Measurements from ENCODE around the gene POMT2.
"Not testable (repeated sequence)": the region's sequence is repeated elsewhere in the genome, so short reads cannot be mapped to it uniquely, and the experiment has no call there.

Gene POMT2, protein sequence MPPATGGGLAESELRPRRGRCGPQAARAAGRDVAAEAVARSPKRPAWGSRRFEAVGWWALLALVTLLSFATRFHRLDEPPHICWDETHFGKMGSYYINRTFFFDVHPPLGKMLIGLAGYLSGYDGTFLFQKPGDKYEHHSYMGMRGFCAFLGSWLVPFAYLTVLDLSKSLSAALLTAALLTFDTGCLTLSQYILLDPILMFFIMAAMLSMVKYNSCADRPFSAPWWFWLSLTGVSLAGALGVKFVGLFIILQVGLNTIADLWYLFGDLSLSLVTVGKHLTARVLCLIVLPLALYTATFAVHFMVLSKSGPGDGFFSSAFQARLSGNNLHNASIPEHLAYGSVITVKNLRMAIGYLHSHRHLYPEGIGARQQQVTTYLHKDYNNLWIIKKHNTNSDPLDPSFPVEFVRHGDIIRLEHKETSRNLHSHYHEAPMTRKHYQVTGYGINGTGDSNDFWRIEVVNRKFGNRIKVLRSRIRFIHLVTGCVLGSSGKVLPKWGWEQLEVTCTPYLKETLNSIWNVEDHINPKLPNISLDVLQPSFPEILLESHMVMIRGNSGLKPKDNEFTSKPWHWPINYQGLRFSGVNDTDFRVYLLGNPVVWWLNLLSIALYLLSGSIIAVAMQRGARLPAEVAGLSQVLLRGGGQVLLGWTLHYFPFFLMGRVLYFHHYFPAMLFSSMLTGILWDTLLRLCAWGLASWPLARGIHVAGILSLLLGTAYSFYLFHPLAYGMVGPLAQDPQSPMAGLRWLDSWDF

DNA sequence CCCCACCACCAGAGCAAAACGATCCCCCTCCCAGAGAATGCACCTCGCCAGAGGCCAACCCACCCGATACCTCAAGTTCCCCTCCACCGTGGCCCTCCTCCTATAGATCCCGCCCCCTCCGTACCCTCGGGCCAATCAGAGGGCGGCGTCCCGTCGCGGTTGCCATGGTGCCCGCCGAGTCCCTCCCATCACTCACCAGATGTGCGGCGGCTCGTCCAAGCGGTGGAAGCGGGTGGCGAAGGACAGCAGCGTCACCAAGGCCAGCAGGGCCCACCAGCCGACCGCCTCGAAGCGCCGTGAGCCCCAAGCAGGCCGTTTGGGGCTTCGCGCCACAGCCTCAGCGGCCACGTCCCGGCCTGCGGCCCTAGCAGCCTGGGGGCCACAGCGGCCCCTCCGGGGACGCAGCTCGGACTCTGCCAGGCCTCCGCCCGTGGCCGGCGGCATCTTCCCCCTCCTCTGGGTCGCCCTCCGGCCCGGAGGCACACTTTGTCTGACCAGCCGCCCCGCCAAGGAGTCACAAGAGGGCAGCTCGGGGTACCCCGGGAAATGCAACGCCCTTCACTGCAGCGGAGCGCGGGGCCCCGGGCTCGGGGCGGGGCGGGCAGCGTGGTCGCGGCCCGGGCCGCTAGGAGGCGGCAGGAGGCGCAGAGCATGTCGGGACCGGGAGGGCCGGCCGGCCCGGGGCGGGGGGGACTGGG lies at the start of gene POMT2:
TSS of gene POMT2 (minus strand) at position 646 of the 698 bp plus-strand sequence. CDS start at position 444, 202 bp downstream.
- DNase-seq: peak; percentile 88

DNA sequence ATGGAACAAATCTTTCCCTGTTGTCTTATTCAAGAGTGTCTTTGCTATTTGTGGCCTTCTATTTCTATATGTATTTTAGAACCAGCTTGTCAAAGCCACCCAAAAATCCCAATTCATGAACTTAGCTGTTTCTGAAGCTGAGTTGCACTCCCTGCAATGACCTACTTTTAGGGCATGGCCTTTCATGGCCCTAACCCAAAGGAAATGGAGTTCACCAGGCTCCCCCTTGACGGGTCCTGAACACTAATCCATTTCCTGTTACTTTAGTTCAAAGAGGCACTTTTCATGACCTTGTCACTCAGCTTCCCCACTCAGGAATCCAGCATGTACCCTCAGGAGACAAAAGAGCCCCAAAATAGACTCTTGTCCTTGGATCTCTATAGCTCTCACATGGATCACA lies 48.6 kb upstream of the POMT2 start:
- no peak for DNase-seq

DNA sequence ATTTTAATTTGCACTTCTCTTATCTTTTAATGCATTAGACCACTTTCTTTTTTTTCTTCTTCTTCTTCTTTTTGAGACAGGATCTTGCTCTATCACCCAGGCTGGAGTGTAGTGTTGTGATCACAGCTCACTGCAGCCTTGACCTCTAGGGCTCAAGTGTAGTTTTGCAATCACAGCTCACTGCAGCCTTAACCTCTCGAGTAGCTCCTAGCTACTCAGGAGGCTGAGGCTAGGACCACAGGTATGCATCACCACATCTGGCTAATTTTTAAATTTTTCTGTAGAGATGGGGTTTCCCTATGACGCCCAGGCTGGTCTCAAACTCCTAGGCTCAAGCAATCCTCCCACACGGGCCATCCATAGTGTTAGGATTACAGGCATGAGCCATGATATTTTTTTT lies 43.5 kb upstream of the POMT2 start:
- DNase-seq: no peak

DNA sequence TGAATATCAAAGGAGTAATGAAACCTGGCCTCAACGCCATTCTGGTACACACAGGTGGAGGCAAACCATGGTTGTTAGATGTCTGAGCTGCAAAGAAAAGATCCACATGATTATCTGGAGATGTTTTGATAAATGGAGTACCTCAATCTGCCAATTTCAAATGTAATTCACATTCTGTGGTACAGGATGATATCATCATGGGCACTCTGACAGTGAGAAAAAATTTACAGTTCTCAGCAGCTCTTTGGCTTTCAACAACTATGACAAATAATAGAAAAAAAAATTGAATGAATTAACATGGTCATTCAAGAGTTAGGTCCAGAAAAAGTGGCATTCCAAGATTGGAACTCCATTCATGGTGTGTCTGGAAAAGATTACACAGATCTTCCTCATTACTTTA lies 38.9 kb upstream of the POMT2 start:
- DNase-seq: no peak

DNA sequence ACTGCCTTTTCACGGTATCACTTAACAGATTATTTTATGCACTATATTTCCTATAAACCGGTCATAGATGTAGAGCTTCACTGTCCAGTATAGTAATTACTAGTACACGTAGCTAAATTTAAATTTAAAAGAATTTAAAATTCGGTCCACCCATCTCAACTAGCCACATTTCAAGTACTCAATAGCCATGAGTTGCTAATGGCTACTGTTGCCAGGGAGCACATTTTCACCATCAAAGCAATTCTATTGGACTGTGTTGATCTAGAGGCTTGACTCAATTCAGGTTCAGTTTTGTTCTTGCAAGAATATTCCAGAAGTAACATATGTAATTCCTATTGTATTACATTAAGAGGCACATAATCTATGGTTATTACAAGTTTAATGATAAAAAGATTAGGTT lies 36.2 kb upstream of the POMT2 start:
- no peak for DNase-seq

DNA sequence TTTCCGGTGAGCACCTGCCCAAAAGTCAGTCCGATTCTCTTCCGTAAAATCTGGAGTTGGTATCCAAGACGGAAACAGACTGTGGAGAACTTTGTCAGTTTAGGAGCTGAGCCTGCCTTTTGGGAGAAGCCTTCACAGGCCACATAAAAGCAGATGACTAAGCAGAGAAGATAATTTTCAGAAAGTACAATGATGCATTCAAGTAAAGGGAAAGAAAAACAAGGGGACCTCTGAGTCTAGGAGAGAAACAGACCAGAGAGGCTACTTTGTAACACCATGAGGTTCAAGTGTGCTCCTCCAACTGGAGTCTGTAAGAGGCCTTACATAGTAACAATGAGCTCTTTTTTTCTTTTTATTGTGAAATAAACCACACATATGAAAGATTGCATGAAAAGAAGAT lies 35.1 kb upstream of the POMT2 start:
- no peak for DNase-seq

DNA sequence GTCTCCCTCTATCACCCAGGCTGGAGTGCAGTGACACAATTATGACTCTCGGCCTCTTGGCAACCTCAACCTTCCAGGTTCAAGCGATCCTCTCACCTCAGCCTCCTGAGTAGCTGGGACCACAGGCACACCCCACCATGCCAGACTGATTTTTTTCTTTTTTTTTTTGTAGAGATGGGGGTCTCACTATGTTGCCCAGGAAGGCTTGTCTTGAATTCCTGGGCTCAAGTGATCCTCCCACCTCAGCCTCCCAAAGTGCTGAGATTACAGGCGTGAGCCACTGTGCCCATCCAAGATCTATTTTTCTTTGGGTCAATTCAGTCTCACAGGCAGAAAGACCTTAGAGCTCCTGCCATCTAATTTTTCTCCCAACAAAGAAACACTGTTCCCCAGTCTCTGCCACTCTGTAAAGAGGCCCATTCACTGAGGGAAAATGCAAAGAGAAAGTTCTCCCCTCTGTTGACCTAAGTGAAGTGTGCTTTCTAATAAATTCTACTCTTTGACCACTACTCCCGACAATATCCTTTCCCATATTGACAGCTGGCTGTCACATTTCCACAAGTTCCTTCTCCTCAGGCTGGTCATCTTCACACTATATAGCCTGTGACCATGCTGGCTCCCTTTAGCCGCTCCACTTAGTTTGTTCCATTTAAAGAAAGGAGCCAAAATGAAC lies 32.9 kb upstream of the POMT2 start:
- no peak for DNase-seq

DNA sequence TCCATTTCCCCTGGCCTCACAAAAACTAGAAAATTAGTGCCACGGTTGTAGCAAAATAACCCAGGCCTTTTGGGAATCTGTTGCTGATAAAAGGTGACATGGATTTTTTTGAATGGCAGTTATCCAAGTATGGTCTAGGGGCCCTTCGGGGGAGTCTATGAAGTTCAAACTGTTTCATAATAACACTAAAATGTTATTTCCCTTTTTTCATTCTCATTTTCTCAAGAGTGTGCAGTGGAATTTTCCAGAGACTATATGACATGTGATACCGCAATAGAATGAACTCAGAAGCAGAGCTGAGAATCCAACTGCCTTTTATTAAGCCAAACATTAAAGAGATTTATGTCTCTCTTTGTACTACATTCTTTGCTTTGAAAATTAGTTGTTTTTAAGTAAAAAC lies 27.1 kb upstream of the POMT2 start:
- DNase-seq: no peak

DNA sequence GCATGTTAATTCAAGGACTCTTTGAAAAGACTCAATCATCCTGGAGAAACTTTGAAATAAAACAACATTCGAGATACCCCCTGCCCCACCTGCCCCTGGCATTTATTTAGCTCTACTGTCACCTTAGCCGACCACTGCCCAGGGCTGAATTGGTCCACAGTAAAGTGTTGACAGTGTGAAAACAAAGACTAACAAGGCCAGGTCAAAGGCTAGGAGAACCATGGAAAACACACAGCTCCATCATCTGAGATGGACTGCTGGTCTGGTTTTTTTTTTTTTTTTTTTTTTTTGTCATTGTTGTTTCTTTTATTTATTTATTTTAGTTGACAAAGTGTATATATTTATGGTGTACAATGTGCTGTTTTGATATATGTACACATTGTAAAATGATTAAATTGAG lies 25.8 kb upstream of the POMT2 start:
- no peak for DNase-seq

DNA sequence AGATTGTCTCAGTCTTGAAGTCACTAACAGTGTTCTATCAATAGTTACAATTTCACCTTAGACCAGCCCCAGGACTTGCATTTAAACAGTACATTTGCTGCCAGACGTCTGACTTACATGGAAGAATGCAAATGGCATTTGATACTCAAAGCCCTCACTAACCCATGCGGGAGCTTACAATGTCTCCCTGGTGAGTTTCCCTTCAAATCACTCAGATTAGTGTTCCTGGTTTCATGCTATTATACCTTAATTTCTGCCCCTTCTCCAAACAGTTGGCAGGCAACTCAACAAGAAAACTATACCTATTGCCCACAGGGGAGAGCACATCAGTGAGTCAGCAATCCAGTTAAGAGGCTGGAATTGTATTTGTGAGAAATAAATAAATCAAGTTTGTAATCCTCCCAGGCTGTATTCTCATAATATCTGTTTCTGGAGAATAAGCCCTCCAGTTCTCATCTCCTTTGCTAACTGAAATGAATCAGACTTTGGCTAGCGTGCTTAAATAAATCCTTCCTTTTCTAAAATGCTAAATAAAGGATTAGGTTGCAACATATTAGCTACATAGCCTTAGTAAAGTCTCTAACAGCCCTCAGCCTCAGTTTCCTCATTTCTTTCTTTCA lies 23.8 kb upstream of the POMT2 start:
- DNase-seq: no peak

DNA sequence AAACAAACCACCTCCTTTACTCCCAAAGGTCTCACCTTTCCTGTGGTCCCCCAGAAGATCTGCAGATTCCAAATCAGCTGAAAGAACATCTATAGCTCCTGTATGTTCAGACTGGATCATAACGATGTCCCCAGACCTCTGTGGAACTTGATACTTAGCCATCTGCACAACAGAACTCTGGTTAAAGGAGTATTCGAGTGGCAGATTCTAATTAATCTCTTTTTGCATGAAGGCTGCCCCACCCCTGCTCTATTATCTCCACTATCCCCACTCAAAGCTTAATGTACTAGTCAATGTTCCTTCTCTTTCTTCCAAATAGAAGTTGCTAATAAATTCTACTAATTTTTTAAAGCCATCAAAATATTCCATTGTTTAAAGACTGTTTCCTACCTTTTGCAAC lies 23.0 kb upstream of the POMT2 start:
- DNase-seq: no peak

DNA sequence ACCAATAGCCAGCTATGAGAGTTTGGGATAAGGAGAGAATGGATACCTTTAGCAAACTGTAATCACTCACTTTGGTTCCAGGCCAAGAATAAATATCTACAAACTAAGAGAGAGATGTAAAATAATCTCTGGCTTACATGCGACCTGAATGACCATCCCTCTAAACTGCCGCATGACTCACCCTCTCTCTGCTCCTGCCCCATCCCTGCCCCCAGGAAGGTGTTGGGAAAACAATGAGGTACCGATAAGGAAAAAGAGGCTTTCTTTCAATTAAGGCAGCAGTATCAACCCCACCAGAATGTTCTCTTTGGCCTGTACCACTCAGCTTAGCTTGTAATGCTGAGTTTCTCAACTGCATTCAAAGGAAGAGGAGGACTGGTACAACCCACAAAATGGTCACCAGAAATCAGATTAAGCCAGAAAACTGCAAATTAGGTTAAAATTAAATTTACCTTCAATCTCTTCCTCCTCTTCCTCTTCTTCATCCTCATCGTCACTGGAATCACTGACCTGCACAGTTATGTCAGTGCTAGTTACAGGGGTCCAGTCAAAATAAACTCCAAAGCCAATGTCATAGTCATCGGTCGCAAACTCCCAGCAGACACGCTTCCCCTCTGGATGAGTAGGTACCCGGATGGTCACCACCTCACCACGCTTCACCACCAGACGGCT lies 22.2 kb upstream of the POMT2 start:
- DNase-seq: no peak

DNA sequence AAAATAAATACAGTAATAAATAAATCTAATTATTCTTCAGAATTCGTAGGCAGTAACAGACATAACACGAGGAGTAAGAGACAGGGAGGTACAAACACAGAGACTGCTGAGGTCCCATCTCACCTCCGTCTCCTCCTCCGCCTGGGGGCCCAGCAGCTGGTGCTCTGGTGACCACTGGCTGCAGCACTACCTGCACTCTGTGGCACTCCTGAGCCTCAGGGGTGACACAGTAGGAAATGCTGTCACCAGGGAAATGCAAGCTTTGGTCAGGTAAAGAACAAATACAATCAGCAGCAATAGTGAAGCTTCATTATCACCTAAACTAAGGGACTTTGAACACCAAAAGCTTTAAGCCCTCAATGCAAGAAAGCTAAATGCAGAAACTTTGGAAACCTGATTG lies 19.7 kb upstream of the POMT2 start:
- no peak for DNase-seq

DNA sequence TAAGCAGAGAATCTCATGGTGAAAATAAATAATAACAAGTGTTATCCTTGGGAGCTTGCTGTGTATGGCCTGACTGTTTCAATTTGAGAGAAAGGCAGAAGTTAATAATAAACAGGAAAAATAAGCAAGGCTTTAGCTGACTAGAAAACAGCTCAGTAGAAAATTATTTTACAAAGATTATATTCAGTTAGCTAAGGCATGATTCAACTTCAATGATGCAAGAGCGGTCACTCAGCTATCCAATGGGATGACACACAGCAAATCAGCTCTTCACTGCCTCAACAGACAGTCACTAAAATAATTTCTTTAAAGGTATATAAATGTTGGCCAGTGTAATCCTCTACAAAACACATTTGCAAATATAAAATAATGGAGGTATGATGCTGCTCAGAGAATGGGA lies 18.7 kb upstream of the POMT2 start:
- no peak for DNase-seq

DNA sequence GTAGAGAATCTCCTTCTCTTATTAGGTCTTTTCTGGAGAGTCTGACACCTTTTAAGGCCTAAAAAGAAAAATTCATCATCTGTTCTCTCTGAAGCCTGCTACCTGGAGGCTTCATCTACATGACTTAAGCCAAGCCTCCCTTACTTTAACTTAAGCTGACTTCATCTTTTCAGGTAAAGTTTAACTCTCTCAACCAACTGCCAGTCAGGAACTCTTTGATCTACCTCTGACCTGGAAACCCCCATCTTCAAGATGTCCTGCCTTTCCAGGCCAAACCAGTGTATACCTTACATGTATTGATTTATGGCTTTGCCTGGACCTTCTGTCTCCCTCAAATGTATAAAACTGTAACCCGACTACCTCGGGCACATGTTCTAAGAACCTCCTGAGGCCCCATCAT lies 17.6 kb upstream of the POMT2 start:
- DNase-seq: no peak

DNA sequence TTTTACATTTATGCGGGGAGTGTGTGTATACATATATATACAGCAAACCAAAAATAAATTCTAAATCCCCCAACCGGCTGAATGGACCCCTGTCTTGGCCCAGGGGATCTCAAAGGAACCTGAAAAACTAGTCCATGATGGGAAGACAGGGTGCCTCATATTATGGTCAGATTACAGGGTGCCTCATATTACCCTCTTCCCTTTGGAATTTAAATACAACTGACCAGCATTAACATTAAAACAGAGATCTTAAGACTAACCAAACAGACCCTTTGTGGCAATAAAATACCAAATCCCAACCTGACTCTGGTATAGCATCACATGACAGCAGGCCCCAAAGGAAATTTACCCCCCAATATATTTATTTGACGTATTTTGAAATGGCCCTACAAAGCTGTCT lies 17.2 kb upstream of the POMT2 start:
- no peak for DNase-seq

DNA sequence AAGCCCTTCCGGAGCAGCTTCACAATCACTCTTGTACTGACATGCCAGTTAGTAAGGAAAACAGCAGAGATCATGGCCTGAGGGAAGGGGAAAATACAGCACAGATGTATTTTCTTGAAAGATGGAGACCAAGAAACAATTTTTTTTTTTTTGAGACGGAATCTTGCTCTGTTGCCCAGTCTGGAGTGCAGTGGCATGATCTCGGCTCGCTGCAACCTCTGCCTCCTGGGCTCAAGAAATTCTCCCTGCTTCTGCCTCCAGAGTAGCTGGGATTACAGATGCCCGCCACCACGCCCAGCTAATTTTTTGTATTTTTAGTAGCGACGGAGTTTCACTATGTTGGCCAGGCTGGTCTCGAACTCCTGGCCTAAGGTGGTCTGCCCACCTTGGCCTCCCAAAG lies 16.6 kb upstream of the POMT2 start:
- not testable (repeated sequence) for DNase-seq

DNA sequence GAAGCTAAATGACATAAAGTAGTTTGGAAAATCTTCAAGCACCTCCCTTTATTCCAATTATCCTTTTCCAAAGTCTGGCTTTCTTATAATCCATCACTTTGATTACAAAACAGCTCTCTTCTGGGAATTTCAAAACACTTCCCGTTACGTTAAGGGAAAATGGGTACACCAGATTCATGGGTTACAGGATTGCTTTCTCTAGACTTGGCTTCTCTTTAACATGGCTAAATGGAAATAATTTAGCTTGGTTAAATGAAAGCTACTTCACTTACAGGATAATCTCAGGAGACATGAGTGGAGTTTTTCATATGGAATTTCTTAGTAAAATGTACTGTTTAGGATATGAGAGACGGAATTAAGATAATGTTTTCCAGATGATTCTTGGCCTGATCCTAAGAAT lies 14.9 kb upstream of the POMT2 start:
- no peak for DNase-seq

DNA sequence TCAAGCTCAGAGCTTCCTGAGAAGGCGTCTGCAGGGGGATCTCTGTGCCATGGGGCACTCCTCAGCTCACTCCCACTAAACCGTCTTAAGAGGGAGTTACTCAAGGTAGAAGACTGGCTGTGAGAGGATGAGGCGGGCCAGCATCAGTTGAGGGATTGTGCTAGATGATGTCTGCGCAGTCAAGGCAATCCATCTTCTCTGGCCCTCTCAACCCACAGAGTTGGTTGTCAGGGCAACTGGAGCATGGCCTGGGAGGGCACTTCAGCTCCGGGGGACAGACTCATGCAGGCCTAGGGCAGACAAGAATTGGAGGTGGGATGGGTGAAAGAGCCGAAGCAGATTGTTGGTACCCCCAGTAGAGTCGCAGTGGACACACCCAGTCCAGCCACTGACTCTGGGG lies 9.2 kb upstream of the POMT2 start:
- no peak for DNase-seq

DNA sequence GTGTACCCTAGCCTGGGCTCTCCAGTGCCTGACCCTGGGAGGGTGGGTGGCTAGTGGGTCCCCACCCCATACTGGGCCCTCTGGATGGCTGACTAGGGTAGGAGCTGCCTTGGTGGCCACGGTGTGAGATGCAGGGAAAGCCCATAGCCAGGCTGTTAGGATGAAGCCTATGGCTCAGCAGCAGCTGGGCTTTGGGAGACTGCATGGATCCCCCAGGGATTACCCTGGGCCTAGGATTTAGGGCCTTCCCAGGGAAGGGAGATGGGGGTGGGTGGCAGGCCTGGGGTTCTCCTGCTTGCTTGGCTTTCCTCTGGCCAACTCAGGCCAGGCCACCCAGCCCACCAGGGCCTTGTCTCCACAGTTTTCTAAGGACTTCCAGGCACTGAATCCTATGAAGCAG lies 6.4 kb upstream of the POMT2 start:
- DNase-seq: no peak

DNA sequence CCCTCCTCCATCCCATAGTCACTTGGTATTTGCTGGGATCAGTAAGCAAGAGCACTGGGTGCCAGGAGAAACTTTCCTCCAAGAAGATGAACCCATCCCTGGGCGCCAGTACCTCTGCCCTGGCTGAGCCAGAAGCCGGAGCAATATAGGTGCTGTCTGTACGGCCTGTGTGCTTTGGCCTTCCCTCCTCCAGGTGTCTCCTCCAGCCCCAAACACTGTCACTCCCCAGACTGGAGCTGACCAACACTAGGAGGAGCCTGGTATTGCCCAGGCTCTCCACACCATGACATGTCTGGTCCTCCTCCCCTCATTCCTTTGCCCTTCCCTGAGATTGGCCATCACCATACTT lies 5.0 kb upstream of the POMT2 start:
- no peak for DNase-seq
